IPS-NIHi7 (cell line): ENCODE results near the gene ASB3.
"Not testable (repeated sequence)": the region's sequence is repeated elsewhere in the genome, so short reads cannot be mapped to it uniquely, and the experiment has no call there.

Experiments
- DNase-seq: peaks from one replicate; pipeline ENCODE4 v3.0.0; 2012; ENCODE audit warnings: mixed read lengths; ENCODE audit errors: extremely low spot score

The ASB3 gene

GRCh38 chr2:53740170-53740569, 46.6 kb downstream of the ASB3 start:
- peak; percentile 12 for DNase-seq

GRCh38 chr2:53739032-53739431, 47.7 kb downstream of the ASB3 start:
- no peak for DNase-seq

- no peak for DNase-seq
These were observed 49.7 kb downstream of the ASB3 start for GRCh38 chr2:53737091-53737490.

- DNase-seq, result no peak
These were observed 57.5 kb downstream of the ASB3 start for GRCh38 chr2:53729143-53729762.

- DNase-seq, result no peak
These were observed 58.8 kb downstream of the ASB3 start for GRCh38 chr2:53727921-53728320.

- DNase-seq, result no peak
These were observed 61.1 kb downstream of the ASB3 start for GRCh38 chr2:53725662-53726061.

GRCh38 chr2:53724536-53724935, 62.2 kb downstream of the ASB3 start:
- no peak for DNase-seq

GRCh38 chr2:53720944-53721343, 65.8 kb downstream of the ASB3 start:
- not testable (repeated sequence) for DNase-seq

GRCh38 chr2:53715568-53715967, 71.2 kb downstream of the ASB3 start:
- no peak for DNase-seq

- DNase-seq, result no peak
These were observed 75.4 kb downstream of the ASB3 start for GRCh38 chr2:53711271-53711780.

GRCh38 chr2:53708988-53709387, 77.8 kb downstream of the ASB3 start:
- DNase-seq, result no peak

GRCh38 chr2:53701221-53701620, 85.5 kb downstream of the ASB3 start:
- no peak for DNase-seq

- no peak for DNase-seq
These were observed 89.1 kb downstream of the ASB3 start for GRCh38 chr2:53697686-53698085.

- DNase-seq, result no peak
These were observed 89.7 kb downstream of the ASB3 start for GRCh38 chr2:53697092-53697491.

GRCh38 chr2:53695575-53695974, 91.2 kb downstream of the ASB3 start:
- no peak for DNase-seq

GRCh38 chr2:53694096-53694771, 92.5 kb downstream of the ASB3 start:
- DNase-seq, result no peak

- DNase-seq, result no peak
These were observed 95.9 kb downstream of the ASB3 start for GRCh38 chr2:53690876-53691275.

- no peak for DNase-seq
These were observed 113.8 kb downstream of the ASB3 start for GRCh38 chr2:53672881-53673522.

- DNase-seq, result no peak
These were observed 116.4 kb downstream of the ASB3 start for GRCh38 chr2:53670331-53670730.

- no peak for DNase-seq
These were observed 118.1 kb downstream of the ASB3 start for GRCh38 chr2:53668624-53669026.

- DNase-seq, result not testable (repeated sequence)
These were observed 119.6 kb downstream of the ASB3 start for GRCh38 chr2:53667130-53667529.

GRCh38 chr2:53660886-53661285, 125.9 kb downstream of the ASB3 start:
- DNase-seq, result no peak

- DNase-seq, result not testable (repeated sequence)
These were observed 128.3 kb downstream of the ASB3 start for GRCh38 chr2:53658474-53658873.
